ENCODE results near the gene SLC2A2.

SLC2A2 gene

GRCh38 chr3:171038342-171038741 is 11.8 kb upstream of the SLC2A2 start:
- DNase-seq = no peak

- no peak for DNase-seq
These were observed 2.3 kb upstream of the SLC2A2 start for GRCh38 chr3:171028779-171029232.

GRCh38 chr3:171028025-171028778 is 1.7 kb upstream of the SLC2A2 start:
- peak in 14 of 56 donors; percentile 1 to 37 (median 8) for DNase-seq

- no peak for DNase-seq
These were observed 3.0 kb downstream of the SLC2A2 start for GRCh38 chr3:171023566-171023965.

GRCh38 chr3:171021377-171021776 is 5.1 kb downstream of the SLC2A2 start:
- DNase-seq = no peak

GRCh38 chr3:171018156-171018935 is 8.2 kb downstream of the SLC2A2 start:
- DNase-seq = no peak

- no peak for DNase-seq
These were observed 12.4 kb downstream of the SLC2A2 start for GRCh38 chr3:171013822-171014748.

- DNase-seq = no peak
These were observed 14.6 kb downstream of the SLC2A2 start for GRCh38 chr3:171011873-171012336.

GRCh38 chr3:171011109-171011872 is 15.2 kb downstream of the SLC2A2 start:
- no peak for DNase-seq

- no peak for DNase-seq
These were observed 19.2 kb downstream of the SLC2A2 start for GRCh38 chr3:171007316-171007715.

- DNase-seq = no peak
These were observed 20.9 kb downstream of the SLC2A2 start for GRCh38 chr3:171005648-171006047.

- DNase-seq = peak in 7 of 56 donors; percentile 2 to 29 (median 6)
These were observed 24.4 kb downstream of the SLC2A2 start for GRCh38 chr3:171001957-171002694.

- DNase-seq = no peak
These were observed 25.1 kb downstream of the SLC2A2 start for GRCh38 chr3:171001250-171001893.

- no peak for DNase-seq
These were observed 26.2 kb downstream of the SLC2A2 start for GRCh38 chr3:171000281-171000680.

GRCh38 chr3:170999737-171000242 is 26.7 kb downstream of the SLC2A2 start:
- DNase-seq = peak in 1 of 56 donors; percentile 8

- DNase-seq = peak in 1 of 56 donors; percentile 9
These were observed 28.3 kb downstream of the SLC2A2 start for GRCh38 chr3:170997961-170998913.

- no peak for DNase-seq
These were observed 33.7 kb downstream of the SLC2A2 start for GRCh38 chr3:170992854-170993253.

GRCh38 chr3:170991664-170992063 is 34.9 kb downstream of the SLC2A2 start:
- DNase-seq = no peak

All from amygdala (tissue), 56 donors.